Measurements from ENCODE around the gene PDGFRB.

PDGFRB gene

DNA sequence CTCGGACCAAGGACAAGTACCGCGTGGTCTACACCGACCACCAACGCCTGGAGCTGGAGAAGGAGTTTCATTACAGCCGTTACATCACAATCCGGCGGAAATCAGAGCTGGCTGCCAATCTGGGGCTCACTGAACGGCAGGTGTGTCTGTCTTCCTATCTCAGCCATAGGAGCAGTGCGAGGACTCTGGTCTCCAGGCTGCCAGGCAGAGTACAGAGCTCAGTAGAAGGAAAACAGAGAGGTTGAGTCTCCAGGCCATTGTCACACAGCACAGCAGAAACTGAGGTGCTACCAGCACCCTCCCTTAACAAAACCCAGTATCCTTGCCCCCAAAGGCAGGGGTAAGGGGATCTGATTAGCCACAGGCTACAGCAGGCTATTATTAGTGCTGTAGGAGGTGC is 27.1 kb upstream of the PDGFRB start:
- in situ Hi-C loops (cut with MboI; ENCODE audit: low sequenced_read_pairs) = no loop called here

GRCh38 chr5:150181766-150182545 is 26.3 kb upstream of the PDGFRB start:
- in situ Hi-C loops (cut with MboI; ENCODE audit: low sequenced_read_pairs) = no loop called here

DNA sequence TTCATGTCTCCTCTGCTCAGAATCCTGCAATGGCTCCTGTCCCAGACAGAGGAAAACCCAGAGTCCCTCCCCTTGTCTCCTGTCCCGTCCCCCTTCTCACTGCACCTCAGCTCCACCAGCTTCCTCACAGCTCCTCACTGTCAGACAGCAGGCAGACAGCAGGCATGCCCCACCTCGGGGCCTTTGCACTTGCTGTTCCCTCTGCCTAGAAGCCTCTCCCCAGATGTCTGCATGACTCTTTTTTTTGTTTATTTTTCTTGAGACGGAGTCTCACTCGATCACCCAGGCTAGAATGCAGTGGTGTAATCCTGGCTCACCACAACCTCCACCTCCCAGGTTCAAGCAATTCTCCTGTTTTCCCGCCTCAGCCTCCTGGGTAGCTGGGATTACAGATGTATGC is 25.4 kb upstream of the PDGFRB start:
- in situ Hi-C loops (cut with MboI; ENCODE audit: low sequenced_read_pairs) = no loop called here

DNA sequence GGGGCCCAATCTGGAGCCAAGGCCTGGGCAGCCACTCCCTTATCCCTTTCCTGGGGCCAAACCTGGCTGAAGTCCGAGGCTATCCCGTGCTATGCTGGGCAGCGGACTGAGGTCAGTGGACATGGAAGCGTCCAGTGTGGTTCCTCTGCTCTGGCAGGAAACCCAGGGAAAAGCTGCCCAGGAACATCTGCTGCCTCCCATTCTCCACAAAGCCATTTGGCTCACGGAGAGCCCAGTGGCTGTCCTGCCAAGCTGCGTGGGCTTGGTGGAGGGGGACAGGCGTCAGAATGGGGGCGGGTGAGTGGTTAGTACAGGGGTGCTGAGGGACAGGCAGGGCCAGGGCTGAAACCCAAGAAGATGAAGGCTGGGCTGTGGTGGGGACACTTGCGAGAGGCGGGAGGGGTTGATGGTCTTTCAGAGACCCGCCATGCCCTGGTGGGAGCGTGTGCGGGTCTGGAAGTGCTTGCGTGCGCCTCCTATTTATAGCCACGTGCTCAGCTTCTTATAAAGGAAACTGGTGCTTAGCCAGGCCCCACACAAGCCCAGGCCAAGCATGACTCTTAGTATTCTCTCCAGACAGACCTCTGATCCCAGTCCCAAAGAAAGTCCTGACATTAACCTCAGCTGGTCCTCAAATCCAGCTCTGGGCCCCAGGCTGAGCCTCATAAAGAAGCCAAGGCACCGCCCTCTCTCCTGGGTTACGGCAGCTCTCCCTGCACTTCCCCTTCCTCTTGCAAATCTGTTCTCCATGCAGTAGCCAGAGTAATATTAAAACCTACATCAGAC is 24.8 kb upstream of the PDGFRB start:
- in situ Hi-C loops (cut with MboI; ENCODE audit: low sequenced_read_pairs) = no loop called here

DNA sequence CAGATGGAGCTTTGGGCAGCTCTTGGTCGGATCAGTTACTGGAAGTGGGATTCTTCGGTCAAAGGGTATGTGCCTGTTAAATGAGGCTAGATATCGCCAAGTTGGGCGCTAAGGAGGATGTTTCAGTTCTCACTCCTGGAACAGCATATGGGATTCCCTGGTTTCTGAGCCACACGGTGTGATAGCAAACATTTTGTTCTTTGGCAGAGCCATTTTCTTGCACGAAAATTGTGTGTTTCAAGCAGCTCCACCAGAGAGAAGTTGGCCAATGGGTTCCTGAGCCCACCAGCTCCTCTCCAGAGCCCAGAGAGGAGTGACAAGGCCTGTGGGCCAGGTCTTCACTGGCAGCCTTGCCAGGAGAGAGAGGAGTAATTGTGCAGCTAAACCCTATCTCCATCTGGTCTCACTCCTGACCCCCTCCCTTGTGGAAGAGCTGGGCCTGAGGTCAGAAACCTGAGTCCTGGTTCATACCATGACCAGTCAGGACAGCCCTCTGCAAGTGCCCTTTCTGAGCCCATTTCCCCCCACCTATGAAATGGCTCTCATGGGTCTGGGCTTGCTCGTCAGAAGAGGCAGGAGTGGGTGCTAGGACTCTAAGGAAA is 23.5 kb upstream of the PDGFRB start:
- in situ Hi-C loops (cut with MboI; ENCODE audit: low sequenced_read_pairs) = no loop called here

DNA sequence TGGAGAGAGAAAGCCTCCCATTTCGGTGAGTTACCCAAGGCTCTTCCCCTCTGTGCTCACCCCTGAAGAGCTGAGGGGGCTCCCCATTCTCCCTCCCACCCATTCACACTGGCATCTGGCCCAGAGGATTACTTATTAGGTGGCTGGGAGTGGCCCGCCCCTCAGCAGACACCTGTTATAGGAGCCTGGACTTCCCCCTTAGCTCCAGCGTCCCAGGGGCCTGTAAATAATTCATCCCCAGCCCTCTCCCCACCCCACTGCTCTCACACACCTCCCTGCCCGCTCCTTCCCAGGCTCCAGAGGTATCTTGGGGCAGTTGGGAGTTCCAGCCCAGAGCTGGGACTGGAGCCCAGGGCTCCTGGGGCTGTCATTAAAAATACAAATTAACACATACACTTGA is 22.6 kb upstream of the PDGFRB start:
- in situ Hi-C loops (cut with MboI; ENCODE audit: low sequenced_read_pairs) = no loop called here

- in situ Hi-C loops (cut with MboI; ENCODE audit: low sequenced_read_pairs) = no loop called here
Observed at GRCh38 chr5:150177721-150178120, 22.1 kb upstream of the PDGFRB start.

GRCh38 chr5:150176745-150177477 is 21.3 kb upstream of the PDGFRB start:
- in situ Hi-C loops (cut with MboI; ENCODE audit: low sequenced_read_pairs) = no loop called here

DNA sequence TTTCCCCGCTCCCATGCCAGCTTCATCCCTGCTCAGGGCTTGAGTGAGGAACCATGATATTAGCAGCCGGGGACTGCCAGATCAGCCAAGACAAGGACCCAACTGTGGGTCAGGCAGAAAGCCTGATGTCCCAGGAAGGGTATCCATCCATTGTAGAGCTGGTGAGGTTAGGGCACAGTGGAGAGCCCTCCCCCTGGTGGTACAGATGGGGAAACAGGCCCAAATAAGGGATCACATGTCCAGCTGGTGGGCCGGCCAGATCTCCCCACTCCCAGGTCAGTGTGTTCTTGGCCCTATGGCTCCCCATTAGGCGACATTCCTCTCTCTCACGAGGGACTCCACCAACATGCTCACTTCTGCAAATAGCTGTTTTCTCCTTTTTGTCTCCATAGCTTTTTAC is 19.9 kb upstream of the PDGFRB start:
- in situ Hi-C loops (cut with MboI; ENCODE audit: low sequenced_read_pairs) = no loop called here

DNA sequence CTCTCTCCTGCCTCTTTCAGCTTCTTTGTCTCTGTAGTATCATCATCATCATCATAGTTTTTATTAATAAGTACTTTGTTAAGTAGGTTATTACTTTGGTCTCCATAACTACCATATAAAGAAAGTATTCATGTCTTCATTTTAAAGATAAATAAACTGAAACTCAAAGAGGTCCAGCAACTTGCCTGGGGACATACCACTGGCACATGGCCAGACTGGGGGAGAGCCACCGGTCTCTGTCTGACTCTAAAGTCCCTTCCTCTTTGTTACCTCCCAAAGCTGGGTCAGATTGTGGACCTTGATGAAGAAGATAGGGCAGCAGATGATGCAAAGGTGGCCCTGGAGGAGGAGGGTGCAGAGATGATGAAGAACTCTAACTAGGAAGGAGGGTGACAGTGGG is 19.4 kb upstream of the PDGFRB start:
- in situ Hi-C loops (cut with MboI; ENCODE audit: low sequenced_read_pairs) = no loop called here

- in situ Hi-C loops (cut with MboI; ENCODE audit: low sequenced_read_pairs) = no loop called here
Observed at GRCh38 chr5:150174285-150174684, 18.6 kb upstream of the PDGFRB start.

DNA sequence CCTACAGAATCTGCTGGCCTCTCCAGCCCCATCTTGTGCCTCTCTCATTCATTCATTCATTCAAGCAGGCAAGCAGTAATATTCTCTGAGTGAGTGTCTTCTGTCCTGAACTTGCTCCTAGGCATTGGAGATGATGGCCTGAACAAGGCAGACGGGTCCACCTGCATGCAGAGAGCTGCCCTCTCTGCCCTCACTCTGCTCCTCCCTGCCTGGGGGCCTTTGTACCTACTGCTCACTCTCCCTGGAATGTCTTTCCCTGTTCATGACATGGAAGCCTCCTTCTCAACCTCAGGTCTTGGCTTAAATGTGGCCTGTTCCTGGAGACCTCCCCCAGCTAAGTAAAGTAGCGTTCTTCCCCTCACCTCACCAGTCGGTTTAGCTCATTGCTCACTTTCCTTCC is 17.5 kb upstream of the PDGFRB start:
- in situ Hi-C loops (cut with MboI; ENCODE audit: low sequenced_read_pairs) = no loop called here

DNA sequence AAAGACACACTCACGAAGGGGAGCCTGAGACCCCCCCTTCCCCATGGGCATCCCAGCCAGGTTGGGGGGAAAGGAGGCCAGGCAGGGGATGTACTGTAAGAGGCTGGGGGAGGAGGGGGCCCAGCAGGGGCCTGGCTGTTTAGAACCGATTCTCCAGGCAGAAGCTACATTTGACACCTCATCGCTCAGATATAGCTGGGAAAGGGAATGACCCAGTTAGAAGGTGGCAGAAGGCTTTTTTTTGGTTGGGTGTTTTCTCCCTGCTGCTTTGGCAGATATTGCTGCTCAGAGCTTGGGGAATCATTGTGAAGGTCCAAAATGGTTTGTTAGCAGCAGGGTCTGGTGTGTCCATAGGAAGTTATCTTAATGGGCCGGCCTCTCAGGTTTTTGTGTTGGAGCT is 16.9 kb upstream of the PDGFRB start:
- in situ Hi-C loops (cut with MboI; ENCODE audit: low sequenced_read_pairs) = no loop called here

- in situ Hi-C loops (cut with MboI; ENCODE audit: low sequenced_read_pairs) = no loop called here
Observed at GRCh38 chr5:150172145-150172544, 16.5 kb upstream of the PDGFRB start.

DNA sequence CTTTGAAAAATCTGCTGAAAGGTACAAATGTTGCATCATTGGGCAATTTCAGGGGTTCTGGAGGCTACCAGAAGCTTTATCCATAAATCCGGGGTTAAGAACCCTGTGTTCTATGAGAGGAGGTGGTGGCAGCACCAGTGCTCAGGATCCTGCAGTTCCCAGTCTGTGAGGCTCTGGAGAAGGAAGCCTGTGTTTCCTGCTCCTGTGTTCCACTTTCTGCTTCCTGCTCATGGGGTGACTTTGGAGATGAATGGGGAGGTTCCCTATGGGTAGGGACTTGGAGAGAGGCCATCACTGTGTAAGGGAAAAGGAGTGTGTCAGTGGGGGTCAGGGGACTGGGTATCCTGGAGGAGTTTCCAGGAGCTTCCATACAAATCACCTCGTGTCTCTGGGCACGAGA is 13.2 kb upstream of the PDGFRB start:
- in situ Hi-C loops (cut with MboI; ENCODE audit: low sequenced_read_pairs) = no loop called here

DNA sequence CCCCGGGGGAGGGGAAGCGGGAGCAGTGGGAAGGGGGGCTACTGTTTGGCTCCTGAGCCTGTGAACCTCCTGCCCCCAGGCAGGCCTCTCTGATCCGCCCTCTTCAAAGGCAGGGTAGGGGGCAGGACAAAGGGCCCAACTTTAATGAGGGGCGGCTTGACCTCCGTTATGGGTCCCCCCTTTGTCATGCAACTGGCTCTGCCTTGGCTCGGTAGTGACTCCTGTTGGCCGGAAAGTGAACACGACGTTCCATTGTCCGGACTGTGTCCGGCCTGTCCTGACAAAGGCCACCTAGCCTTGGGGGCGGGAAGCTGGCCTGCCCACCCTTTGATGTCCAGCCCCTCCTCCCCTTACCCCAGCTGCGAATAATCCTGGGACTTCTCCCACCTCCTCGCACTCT is 12.3 kb upstream of the PDGFRB start:
- in situ Hi-C loops (cut with MboI; ENCODE audit: low sequenced_read_pairs) = no loop called here

- in situ Hi-C loops (cut with MboI; ENCODE audit: low sequenced_read_pairs) = no loop called here
Observed at GRCh38 chr5:150167512-150167850, 11.8 kb upstream of the PDGFRB start.

DNA sequence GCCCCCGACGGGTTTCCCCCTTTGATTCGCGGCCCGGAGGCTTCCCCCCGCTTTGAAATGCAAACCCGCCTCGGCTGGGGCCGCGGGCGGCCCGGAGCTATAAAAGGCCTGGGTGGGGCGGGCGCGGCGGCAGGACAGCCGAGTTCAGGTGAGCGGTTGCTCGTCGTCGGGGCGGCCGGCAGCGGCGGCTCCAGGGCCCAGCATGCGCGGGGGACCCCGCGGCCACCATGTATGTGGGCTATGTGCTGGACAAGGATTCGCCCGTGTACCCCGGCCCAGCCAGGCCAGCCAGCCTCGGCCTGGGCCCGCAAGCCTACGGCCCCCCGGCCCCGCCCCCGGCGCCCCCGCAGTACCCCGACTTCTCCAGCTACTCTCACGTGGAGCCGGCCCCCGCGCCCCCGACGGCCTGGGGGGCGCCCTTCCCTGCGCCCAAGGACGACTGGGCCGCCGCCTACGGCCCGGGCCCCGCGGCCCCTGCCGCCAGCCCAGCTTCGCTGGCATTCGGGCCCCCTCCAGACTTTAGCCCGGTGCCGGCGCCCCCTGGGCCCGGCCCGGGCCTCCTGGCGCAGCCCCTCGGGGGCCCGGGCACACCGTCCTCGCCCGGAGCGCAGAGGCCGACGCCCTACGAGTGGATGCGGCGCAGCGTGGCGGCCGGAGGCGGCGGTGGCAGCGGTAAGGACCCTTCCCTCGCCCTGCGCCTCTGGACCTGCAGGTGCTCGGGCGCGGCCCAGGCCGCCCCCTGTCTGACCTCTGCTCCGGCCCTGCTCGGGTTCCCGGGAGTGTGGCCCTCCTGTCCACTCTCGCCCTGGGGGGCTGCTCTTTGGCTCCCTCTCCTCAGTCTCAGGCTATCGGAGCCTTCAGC is 11.2 kb upstream of the PDGFRB start, which contains the start of gene CDX1:
Gene CDX1 (plus strand): TSS at position 129 of the 862 bp plus-strand sequence. CDS start 99 bp downstream, at position 228.
- in situ Hi-C loops (cut with MboI; ENCODE audit: low sequenced_read_pairs) = no loop called here

GRCh38 chr5:150166037-150166649 is 10.5 kb upstream of the PDGFRB start:
- in situ Hi-C loops (cut with MboI; ENCODE audit: low sequenced_read_pairs) = no loop called here

Measured in HL-60/S4 treated with phorbol 12-myristate 13-acetate at 8.2 ng/mL for 4 days and 3 days (cell line).